HepG2 (cell line): ENCODE measurements around the gene RNF182. TPM values are rescaled to one million over a fixed set of nuclear protein-coding genes. Genes with fewer than 3 reads are reported as not detected.

Experiments used
- ATAC-seq: fragments of 200-7000 bp; cut with Tn5 transposase; 3 replicates; pipeline ENCODE4 v1.9.1; 2020; ENCODE audit warnings: mild to moderate bottlenecking, moderate library complexity
- BruUV-seq: library from RNA; stranded (reverse); fragments of 400-500 nt; replicated peaks from 2 replicates; lab custom pipeline; 2021; lab: Mats Ljungman, UMichigan
- CTCF ChIA-PET: fragments of 300-600 bp; formaldehyde crosslinking; extraction: SDS; loops from one replicate; lab custom pipeline; 2021; ENCODE audit warnings: low total read pairs, inconsistent platforms, low intra/inter-chr PET ratio; lab: Yijun Ruan, JAX
- POLR2A ChIA-PET: fragments of 350-600 bp; sonication (Branson Sonifier 250); formaldehyde crosslinking; loops from one replicate; lab custom pipeline; 2020; ENCODE audit warnings: antibody characterized with exemption, inconsistent platforms; lab: Yijun Ruan, JAX
- DNase-seq: peaks from one replicate; pipeline ENCODE4 v3.0.0-alpha.2; 2015; ENCODE audit warnings: low spot score
- FAIRE-seq: peaks from 3 replicates; lab custom pipeline; 2011; peaks lifted over from hg19 to GRCh38; lab: Jason Lieb, UNC
- H2AFZ ChIP-seq: one replicate; pipeline ENCODE4 v1.6.1; 2011; ENCODE audit warnings: low read length, inconsistent platforms
- H3K27ac ChIP-seq: fragments of 300-600 bp; 3 replicates; pipeline ENCODE4 v1.8.0; 2011; ENCODE audit warnings: mixed run types, mild to moderate bottlenecking, mixed read lengths, low read length, inconsistent platforms; ENCODE audit not compliant: insufficient read depth; ENCODE audit errors: extremely low read length
- H3K27me3 ChIP-seq, 2 experiments: fragments of 200-600 bp in 1 of 2; 2 replicates in 1 of 2; 3 replicates in 1 of 2; pipeline versions ENCODE4 v1.6.0 to v1.8.0; 2011; ENCODE audit warnings: low read length in 2 of 2, mild to moderate bottlenecking in 2 of 2, moderate library complexity in 2 of 2, inconsistent platforms in 1 of 2; ENCODE audit not compliant: insufficient read depth in 2 of 2, control insufficient read depth in 1 of 2
- H3K36me3 ChIP-seq, 2 experiments: fragments of 200-600 bp in 1 of 2; replicated peaks in 1 of 2; 2 replicates in 1 of 2; 3 replicates in 1 of 2; pipeline versions ENCODE4 v1.5.1 to v1.8.0; 2011; ENCODE audit warnings: low read length in 2 of 2, inconsistent platforms in 1 of 2; ENCODE audit not compliant: insufficient read depth in 2 of 2, control insufficient read depth in 1 of 2
- H3K4me1 ChIP-seq: 2 replicates; pipeline ENCODE4 v1.5.1; 2012; ENCODE audit warnings: low read length, inconsistent platforms; ENCODE audit not compliant: insufficient read depth
- H3K4me2 ChIP-seq: 2 replicates; pipeline ENCODE4 v1.6.0; 2011; ENCODE audit warnings: low read depth, low read length, inconsistent platforms
- H3K4me3 ChIP-seq, 3 experiments: fragments of 200-600 bp in 1 of 3; sonication (generic), shearing (Covaris generic) in 1 of 3; replicated peaks in 1 of 3; 2 replicates each; pipeline ENCODE4 v1.5.1; 2011 to 2016; ENCODE audit warnings: low read length in 3 of 3, inconsistent platforms in 2 of 3, low read depth in 2 of 3, mild to moderate bottlenecking in 2 of 3, control low read depth in 1 of 3, mixed read lengths in 1 of 3; ENCODE audit not compliant: insufficient read depth in 1 of 3
- H3K79me2 ChIP-seq: one replicate; pipeline ENCODE4 v1.6.1; 2011; ENCODE audit warnings: low read length, inconsistent platforms; ENCODE audit not compliant: insufficient read depth
- H3K9ac ChIP-seq: 2 replicates; pipeline ENCODE4 v1.6.0; 2011; ENCODE audit warnings: mild to moderate bottlenecking, low read depth, low read length, inconsistent platforms; ENCODE audit not compliant: insufficient read depth
- H3K9me3 ChIP-seq: 2 replicates; pipeline ENCODE4 v1.5.1; 2012; ENCODE audit warnings: mild to moderate bottlenecking, low read length
- H4K20me1 ChIP-seq: 2 replicates; pipeline ENCODE4 v1.6.0; 2011; ENCODE audit warnings: inconsistent platforms, mild to moderate bottlenecking, low read length, moderate library complexity; ENCODE audit not compliant: insufficient read depth
- ATF7 ChIP-seq, 2 experiments: fragments of 450-650 bp in 1 of 2; sonication (generic) in 1 of 2; formaldehyde crosslinking in 1 of 2; IDR thresholded peaks; 2 replicates each; pipeline versions ENCODE4 v1.4.0 to v1.6.1; 2016 to 2020; ENCODE audit warnings: antibody characterized with exemption in 1 of 2, mild to moderate bottlenecking in 1 of 2, missing genetic modification reagents in 1 of 2
- BORCS8-MEF2B ChIP-seq: sonication (generic); formaldehyde crosslinking; IDR thresholded peaks from 2 replicates; pipeline ENCODE4 v1.8.0; 2022; ENCODE audit warnings: mild to moderate bottlenecking, missing genetic modification reagents
- CSRNP1 ChIP-seq: sonication (generic); formaldehyde crosslinking; IDR thresholded peaks from 2 replicates; pipeline ENCODE4 v1.8.1; 2023; ENCODE audit warnings: mild to moderate bottlenecking, missing genetic modification reagents
- HOXA9 ChIP-seq: sonication (generic); formaldehyde crosslinking; IDR thresholded peaks from 2 replicates; pipeline ENCODE4 v1.8.1; 2022; ENCODE audit warnings: missing genetic modification reagents, mild to moderate bottlenecking, moderate library complexity, borderline replicate concordance
- MAF1 ChIP-seq: sonication (generic); formaldehyde crosslinking; IDR thresholded peaks from 2 replicates; pipeline ENCODE4 v1.5.0; 2020; ENCODE audit warnings: missing genetic modification reagents, borderline replicate concordance
- MEIS1 ChIP-seq: sonication (generic); formaldehyde crosslinking; IDR thresholded peaks from 2 replicates; pipeline ENCODE4 v1.9.0; 2021; ENCODE audit warnings: mild to moderate bottlenecking, missing genetic modification reagents, moderate library complexity, borderline replicate concordance
- NFE2 ChIP-seq: sonication (generic); formaldehyde crosslinking; IDR thresholded peaks from 2 replicates; pipeline ENCODE4 v1.4.0; 2020; ENCODE audit warnings: missing genetic modification reagents
- NFRKB ChIP-seq: fragments of 450-650 bp; IDR thresholded peaks from 2 replicates; pipeline ENCODE4 v1.6.1; 2017
- RFX5 ChIP-seq: IDR thresholded peaks from 2 replicates; pipeline ENCODE4 v1.6.1; 2011; ENCODE audit warnings: low read depth, low read length, improper control_type of control experiment
- SRY ChIP-seq: sonication (generic); formaldehyde crosslinking; IDR thresholded peaks from 2 replicates; pipeline ENCODE4 v1.8.0; 2022; ENCODE audit warnings: mild to moderate bottlenecking, missing genetic modification reagents
- TAF1 ChIP-seq: sonication (generic); formaldehyde crosslinking; IDR thresholded peaks from 2 replicates; pipeline ENCODE4 v1.4.0; 2020; ENCODE audit warnings: missing genetic modification reagents
- TEAD2 ChIP-seq: sonication (generic); formaldehyde crosslinking; IDR thresholded peaks from 2 replicates; pipeline ENCODE4 v1.9.0; 2021; ENCODE audit warnings: missing genetic modification reagents
- THRA ChIP-seq: sonication (generic); formaldehyde crosslinking; IDR thresholded peaks from 2 replicates; pipeline ENCODE4 v1.4.0; 2020; ENCODE audit warnings: missing genetic modification reagents, borderline replicate concordance
- ZFP41 ChIP-seq: sonication (generic); formaldehyde crosslinking; IDR thresholded peaks from 2 replicates; pipeline ENCODE4 v1.4.0; 2020; ENCODE audit warnings: mild to moderate bottlenecking, missing genetic modification reagents, borderline replicate concordance
- ZNF713 ChIP-seq: sonication (generic); formaldehyde crosslinking; IDR thresholded peaks from 2 replicates; pipeline ENCODE4 v1.4.0; 2020; ENCODE audit warnings: mild to moderate bottlenecking, missing genetic modification reagents
- ZNF749 ChIP-seq: sonication (generic); formaldehyde crosslinking; IDR thresholded peaks from 2 replicates; pipeline ENCODE4 v1.8.0; 2022; ENCODE audit warnings: mild to moderate bottlenecking, missing genetic modification reagents, moderate library complexity, borderline replicate concordance
- ZNF792 ChIP-seq: IDR thresholded peaks from 2 replicates; pipeline ENCODE4 v1.6.1; 2016
- WGBS: methylation state at CpG from one replicate; pipeline ENCODE4 v1.1.6; 2017; ENCODE audit warnings: low lambda C conversion rate; 5-methylcytosine and 5-hydroxymethylcytosine counted together
- in situ Hi-C: cut with HindIII; loops from 2 replicates; pipeline ENCODE4 v1.10.0; 2017; ENCODE audit warnings: low pct_unique_long_range_greater_than_20kb; ENCODE audit not compliant: extremely low pct_ligation_motif_present
- intact Hi-C: fragments of 100-400 bp; cut with micrococcal nuclease; formaldehyde crosslinking; loops from one replicate; pipeline ENCODE4 v1.10.0; 2022; ENCODE audit not compliant: unreplicated experiment
- polyA plus RNA-seq, 8 experiments: library from polyadenylated mRNA; depleted of rRNA in 3 of 8; stranded (reverse) in 7 of 8; unstranded in 1 of 8; fragments of >200 nt; fragmentation: Illumina TruSeq in 4 of 8; extraction: Trizol in 4 of 8; gene quantifications; 2 replicates each; pipeline versions ENCODE4 v1.2.1 to v1.2.3, GENCODE V29; 2011 to 2016; ENCODE audit warnings: low read depth in 4 of 8, missing spikeins in 1 of 8, mixed read lengths in 1 of 8; ENCODE audit not compliant: insufficient read depth in 1 of 8
- total RNA-seq, 5 experiments: library from RNA; depleted of rRNA; stranded (reverse); fragments of >200 nt; fragmentation: Illumina TruSeq; extraction: Trizol; gene quantifications; 2 replicates each; pipeline ENCODE4 v1.2.3, GENCODE V29; 2016; ENCODE audit warnings: low read depth in 1 of 5
- TF ChIP-seq, protein P1 (sequence below): sonication (generic); formaldehyde crosslinking; IDR thresholded peaks from 2 replicates; pipeline ENCODE4 v1.5.1; 2020; ENCODE audit warnings: missing genetic modification reagents, mild to moderate bottlenecking, borderline replicate concordance

Gene RNF182
- total and polyA plus RNA-seq, 2 of the 13 experiments (the other 11 are each of a cell fraction or from before 2014, with no cell fraction given), result not detected

- TF ChIP-seq ZNF792 (CRISPR knock-in tag) (no peak), HOXA9 (CRISPR knock-in tag) (no peak), BORCS8-MEF2B (CRISPR knock-in tag) (no peak), MEIS1 (CRISPR knock-in tag) (no peak), TEAD2 (CRISPR knock-in tag) (no peak), ATF7 (IDR thresholded peaks at IDR 0.05) (no peak), ATF7 (CRISPR knock-in tag; IDR thresholded peaks at IDR 0.05) (no peak)
- TF ChIP-seq, protein P1, sequence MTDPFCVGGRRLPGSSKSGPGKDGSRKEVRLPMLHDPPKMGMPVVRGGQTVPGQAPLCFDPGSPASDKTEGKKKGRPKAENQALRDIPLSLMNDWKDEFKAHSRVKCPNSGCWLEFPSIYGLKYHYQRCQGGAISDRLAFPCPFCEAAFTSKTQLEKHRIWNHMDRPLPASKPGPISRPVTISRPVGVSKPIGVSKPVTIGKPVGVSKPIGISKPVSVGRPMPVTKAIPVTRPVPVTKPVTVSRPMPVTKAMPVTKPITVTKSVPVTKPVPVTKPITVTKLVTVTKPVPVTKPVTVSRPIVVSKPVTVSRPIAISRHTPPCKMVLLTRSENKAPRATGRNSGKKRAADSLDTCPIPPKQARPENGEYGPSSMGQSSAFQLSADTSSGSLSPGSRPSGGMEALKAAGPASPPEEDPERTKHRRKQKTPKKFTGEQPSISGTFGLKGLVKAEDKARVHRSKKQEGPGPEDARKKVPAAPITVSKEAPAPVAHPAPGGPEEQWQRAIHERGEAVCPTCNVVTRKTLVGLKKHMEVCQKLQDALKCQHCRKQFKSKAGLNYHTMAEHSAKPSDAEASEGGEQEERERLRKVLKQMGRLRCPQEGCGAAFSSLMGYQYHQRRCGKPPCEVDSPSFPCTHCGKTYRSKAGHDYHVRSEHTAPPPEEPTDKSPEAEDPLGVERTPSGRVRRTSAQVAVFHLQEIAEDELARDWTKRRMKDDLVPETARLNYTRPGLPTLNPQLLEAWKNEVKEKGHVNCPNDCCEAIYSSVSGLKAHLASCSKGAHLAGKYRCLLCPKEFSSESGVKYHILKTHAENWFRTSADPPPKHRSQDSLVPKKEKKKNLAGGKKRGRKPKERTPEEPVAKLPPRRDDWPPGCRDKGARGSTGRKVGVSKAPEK (CRISPR knock-in tag), result no peak
These were observed 54.0 kb downstream of the RNF182 start (continued) for GRCh38 chr6:13978787-13979186.

DNA sequence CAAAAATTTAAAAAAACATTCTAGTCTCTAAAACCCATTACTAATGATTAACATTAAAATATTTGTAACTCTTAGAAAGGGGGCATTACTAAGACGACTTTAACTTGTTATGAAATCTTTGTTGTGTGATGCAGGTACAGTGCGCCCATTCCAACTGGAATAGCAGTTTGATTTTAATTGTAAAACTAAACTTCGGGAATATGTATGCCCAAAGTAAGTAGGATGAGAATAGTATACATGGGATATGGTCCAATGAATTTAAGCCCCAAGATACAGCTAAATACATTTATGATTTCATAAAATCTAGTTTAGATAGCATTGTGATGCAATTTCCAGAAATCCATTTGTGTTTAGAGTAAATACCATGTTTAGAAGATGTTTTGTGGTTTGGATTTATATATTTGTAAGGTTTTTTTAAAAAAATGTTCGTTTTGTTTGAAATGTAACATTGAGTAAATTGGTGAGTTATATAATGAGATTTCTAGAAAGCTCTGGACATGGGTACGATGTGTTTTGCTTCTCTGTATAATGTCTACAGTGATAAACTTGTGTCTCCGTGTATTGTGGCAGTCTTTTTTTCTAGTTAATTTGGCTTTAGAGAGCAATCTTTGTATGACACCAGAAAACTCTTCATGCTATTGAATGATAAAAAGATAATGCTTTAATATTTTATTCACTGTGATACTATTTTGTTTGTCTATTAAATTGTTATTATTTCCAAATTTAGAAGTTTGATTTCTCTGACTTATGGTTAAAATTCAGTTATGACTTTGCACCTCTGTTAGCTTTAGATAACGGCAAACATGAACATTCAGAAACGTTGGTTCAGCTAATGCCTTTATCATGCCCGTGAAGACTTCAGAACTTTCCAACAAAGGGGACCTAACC is 54.8 kb downstream of the RNF182 start:
- ChIA-PET POLR2A (no interaction called here), CTCF (no interaction called here)
- Histone ChIP-seq H3K27ac (no peak overlapping the region), H3K79me2 (no peaks in the 10 kb centered on the region), H3K4me2 (no peak overlapping the region), H3K9me3 (no peaks in the 10 kb centered on the region), H3K27me3 (peaks cover 2 to 19% of the 10 kb centered on the region in 2 experiments; a peak in 2 of 5 replicates), H4K20me1 (no peaks in the 10 kb centered on the region), H3K4me1 (no peaks in the 10 kb centered on the region), H3K4me3 (no peak overlapping the region), H2AFZ (no peak overlapping the region), H3K36me3 (no peaks in the 10 kb centered on the region), H3K9ac (no peak overlapping the region)
- no peak for FAIRE-seq
- BruUV-seq, result no TSS peak
- ATAC-seq, result no peak
- WGBS, result 11% methylated on average over 9 of the region's 9 CpGs
- in situ Hi-C loops, result no loop called here
- DNase-seq, result no peak
- intact Hi-C loops, result no loop called here
- no peak for TF ChIP-seq TAF1 (CRISPR knock-in tag)
- TF ChIP-seq RFX5, result no peak
- TF ChIP-seq MAF1 (CRISPR knock-in tag), result no peak
- no peak for TF ChIP-seq ZFP41 (CRISPR knock-in tag)
- no peak for TF ChIP-seq SRY
- TF ChIP-seq ZNF749 (CRISPR knock-in tag), result no peak
- TF ChIP-seq THRA, result no peak
- TF ChIP-seq NFRKB, result no peak
- TF ChIP-seq CSRNP1 (CRISPR knock-in tag), result no peak
- no peak for TF ChIP-seq ZNF713 (CRISPR knock-in tag)
- no peak for TF ChIP-seq NFE2 (CRISPR knock-in tag)
